IPS-11a (cell line): ENCODE measurements around the gene RSPH9.
A peak's percentile ranks its signal among the peaks of the same experiment; 100 is the strongest.
"Not testable (repeated sequence)": the region's sequence is repeated elsewhere in the genome, so short reads cannot be mapped to it uniquely, and the experiment has no call there.

Experiments used
- H3K4me3 ChIP-seq: one replicate; pipeline ENCODE4 v1.5.1; 2013; ENCODE audit warnings: low read depth, low read length, control low read depth

The RSPH9 gene

DNA sequence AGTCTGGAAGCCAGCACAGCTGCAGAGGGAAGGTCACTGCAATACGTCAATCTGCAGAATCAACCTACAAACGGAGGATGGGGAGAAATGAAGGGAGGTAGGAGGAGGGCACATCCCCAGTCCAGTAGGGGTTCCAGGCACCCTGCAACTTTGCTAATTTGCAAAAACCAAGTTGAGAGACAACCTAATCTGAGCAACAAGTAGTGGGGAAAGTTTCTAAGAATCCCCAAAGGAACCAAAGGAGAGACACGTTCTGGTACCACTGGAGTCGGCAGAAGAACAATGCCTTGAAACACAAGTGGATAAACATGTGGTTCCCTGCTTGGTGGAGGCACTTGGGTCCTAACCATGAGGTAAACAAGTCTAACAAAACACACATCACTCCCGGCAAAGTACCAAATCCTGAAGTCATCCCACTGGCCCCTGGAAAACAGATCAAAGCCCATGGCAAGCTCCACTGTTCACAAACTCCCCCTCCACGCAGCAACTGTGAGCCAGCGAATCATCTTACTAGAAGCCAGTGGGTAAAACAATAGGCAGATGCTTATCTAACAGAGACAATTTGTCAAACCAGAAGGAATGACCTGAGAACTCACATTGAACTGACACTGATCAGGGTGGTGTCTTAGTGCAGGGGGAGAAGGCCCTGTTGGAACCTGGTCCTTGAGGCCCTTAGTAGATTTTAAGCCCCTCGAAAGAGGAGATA is 38.0 kb downstream of the RSPH9 start:
- H3K4me3 ChIP-seq: no peak overlapping the region

DNA sequence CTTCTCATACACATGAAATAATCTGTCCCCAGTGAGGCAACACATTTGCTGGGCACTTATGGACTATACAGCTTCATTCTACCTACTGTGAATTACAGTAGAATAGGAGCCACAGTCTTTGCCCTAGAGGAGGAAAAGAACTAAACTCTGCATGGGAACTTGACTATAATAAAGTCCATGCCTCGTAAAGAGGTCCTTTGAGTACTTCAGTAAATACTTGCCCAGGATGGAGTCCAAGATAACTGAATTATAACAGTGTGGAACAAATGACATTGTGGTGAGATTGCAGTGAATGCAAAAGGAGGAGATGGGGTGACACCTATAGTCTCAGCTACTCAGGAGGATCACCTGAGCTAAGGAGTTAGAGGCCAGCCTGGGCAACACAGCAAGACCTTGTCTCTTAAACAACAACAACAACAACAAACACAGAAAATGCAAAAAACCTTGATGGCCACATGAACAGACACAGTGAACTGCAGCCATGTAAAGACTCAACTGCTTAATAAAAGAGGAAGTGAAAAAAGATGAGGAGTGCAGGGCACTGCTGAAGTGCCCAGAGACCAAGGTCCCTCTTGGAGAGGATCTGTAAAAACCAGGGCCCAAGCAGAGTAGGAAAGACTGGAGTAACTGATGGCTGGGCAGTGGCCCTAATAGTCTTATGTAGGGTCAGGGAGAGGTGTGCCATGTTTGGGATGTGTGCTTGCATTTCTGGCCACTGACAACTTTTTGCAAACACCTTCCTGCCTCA is 39.0 kb downstream of the RSPH9 start:
- no peak overlapping the region for H3K4me3 ChIP-seq

DNA sequence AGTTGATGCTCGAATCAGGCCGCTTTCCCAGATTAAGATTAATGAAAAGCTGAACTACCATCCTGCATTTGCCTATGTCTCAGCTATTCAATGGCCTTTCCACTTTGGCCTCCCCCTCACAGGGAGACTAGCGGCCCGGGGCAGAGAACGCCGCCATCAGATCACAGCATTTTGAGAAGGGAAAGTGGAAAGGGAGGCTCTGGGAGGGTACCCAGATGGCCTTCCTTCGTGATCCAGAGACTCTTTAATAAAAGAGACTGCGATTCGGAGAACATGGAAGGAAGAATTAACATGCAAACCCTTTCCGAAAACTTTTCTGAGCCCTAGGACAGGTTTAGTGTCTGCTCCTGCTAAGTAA is 42.2 kb downstream of the RSPH9 start:
- peak overlapping the region; percentile 83 for H3K4me3 ChIP-seq

DNA sequence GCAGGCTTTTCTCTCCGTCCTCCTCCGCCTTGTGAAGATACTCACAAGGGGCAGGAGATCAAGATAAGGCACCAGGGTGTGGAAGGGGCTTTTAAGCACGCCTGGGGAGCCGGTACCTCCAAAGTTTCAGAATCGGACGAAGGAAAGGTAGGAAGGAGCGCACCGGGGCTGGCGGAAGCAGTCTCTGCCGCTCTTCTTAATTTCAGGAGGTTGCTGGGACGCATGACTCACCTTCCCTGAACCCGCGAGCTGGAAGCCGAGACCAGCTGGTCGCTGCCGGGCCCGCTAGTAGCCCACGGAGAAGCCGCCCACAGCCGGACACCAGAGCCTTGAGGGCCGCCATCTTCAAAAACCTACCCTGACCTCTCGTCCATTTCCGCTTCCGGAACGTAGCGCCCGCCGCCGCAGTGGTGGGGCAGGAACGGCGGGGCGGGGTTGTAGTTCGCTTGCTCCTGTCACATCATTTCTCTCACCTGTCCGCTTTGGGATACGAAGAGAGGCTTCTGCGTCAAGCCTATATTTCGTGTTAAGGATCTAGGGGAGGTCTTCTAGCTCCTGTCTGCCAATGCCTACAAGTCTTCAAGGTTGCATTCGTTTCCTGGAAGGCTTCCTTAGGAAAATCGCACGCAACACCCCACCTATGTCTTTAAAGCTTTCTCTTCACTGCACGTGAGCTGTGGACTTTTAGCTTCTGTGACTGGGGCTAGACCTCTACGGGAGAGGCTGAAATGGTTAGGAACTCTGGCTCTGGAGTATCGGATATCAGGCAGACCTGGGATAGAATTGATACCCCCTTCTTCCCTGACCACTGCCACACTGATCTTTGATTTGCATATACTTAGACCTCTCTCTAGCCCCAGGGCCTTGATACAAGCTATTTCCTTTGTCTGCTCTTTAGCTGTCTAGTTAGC is 42.9 kb downstream of the RSPH9 start, which contains the start of gene MRPS18A:
MRPS18A (minus strand) TSS at position 355 of the 911 bp plus-strand sequence; CDS start at position 343, 12 bp downstream.
- H3K4me3 ChIP-seq: peak within 1 kb of the TSS; percentile 83

DNA sequence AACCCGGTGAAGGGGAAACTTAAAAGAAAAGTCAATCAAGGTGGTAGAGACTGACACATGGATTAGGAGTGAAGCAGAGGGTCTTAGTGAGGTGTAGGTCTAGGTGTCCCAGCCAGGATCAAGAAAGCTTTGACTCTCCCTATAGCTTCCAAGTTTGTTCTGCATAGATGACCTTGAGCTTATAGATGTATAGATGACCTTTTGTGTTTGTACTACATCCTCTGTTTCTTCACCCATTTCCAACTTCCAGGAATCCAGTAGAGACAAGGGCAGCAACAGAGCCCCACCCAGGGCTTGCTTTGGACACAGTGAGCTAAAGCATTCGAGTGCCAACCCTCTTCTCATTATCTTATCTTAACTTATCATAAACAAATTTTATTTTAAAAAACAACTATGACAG is 44.6 kb downstream of the RSPH9 start:
- no peak overlapping the region for H3K4me3 ChIP-seq

DNA sequence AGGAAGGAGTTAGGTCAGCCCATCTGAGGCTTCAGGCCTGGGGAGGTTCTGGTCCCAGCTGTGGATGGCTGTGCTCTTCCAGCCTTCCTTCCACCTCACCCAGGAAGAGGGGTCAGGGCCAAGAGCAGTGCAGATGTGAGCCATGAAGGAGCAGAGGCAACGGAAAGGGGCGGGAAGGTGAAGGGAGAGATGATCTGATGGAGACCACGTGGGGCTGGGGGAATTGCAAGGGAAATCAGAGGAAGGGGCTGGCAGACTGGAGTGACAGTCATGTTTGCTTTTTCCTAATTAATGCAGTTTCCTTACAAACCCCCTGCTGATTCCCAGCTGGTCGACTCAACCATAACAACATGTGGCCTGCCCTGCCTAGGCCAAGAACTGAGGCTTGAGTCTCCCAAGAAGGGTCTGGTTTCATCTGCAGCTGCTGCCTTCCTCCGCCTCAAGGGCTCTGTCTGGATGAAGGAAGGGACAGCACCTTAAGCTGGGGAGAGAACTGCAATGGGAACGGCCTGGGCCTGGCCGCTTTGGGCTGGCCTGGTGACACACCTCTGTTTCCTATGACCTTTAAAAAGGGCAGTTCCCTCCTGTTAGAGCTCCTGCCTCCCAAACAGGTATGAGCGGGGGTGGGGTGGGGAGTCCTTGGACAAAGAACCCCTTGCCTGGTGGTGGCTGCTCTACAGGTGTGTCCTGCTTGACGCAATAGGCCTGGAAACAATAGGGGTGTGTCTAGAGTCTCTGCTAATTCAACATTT is 50.6 kb downstream of the RSPH9 start:
- no peak overlapping the region for H3K4me3 ChIP-seq

DNA sequence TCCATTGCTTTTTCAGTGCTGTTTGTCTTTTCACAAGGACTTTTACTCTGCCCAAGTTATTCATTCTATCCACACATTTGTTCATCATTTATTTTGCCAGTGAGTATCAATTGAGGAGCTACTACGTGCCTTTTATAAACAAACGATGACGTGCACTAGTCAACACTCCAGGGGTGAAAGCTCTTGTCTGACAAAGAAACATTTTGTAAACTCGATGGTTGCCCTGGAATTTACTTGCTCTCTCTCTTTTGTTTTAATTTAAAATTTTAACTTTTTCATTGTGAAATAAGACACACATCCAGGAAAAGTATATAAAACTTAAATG is 51.1 kb downstream of the RSPH9 start:
- H3K4me3 ChIP-seq: no peak overlapping the region

DNA sequence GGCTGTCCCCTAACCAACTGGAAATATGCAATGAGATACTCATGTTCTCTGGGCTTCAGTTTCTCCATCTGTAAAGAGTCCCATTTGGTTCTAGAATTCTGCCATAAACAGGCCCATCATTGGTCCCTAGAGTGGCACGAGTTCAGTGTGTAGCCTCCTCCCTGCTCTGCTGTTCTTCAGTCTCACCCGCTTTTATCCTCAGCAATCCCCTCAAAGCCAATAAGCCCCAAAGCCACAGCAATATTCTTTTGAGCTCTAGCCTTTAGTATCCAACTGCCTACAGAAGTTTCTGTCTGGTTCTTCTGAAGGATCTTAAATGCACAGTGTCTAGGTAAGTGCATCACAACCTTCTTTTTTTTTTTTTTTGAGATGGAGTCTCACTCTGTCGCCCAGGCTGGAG is 52.6 kb downstream of the RSPH9 start:
- no peak overlapping the region for H3K4me3 ChIP-seq

DNA sequence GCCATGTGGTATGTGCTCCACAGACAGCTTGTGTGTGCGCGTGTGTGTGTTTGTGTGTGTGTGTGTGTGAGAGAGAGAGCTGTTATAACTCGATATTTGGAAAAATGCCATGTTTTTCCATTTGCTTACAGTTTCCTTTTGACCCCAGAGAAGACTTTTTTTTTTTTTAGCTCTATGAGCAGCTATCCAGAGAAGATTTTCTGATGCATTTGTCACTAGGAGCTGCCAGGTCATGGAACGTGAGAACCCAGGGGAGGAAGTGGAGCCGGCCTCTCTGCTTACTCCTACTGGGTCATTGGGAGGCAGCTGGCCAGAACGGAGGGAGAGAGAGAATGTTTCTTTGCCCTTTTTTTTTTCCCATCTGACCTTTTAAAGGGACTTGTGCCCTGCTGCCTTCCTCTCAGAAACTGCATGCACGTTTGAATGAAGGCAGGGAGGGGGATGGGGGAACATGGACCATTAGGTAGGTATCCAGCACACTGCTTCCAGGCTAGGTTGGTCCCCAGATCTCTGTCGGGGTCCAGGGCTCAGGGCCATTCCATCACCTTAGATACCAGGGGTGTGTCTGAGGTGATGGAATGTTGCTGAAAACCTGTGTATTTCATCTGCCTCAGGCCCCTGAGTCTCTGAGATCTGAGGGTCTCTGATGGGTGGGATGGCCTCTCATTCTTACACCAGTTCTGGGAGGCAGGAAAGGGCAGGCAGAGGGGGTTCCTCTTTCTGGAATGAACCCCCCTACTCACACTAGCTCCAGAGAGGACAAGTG is 53.9 kb downstream of the RSPH9 start:
- no peak overlapping the region for H3K4me3 ChIP-seq

DNA sequence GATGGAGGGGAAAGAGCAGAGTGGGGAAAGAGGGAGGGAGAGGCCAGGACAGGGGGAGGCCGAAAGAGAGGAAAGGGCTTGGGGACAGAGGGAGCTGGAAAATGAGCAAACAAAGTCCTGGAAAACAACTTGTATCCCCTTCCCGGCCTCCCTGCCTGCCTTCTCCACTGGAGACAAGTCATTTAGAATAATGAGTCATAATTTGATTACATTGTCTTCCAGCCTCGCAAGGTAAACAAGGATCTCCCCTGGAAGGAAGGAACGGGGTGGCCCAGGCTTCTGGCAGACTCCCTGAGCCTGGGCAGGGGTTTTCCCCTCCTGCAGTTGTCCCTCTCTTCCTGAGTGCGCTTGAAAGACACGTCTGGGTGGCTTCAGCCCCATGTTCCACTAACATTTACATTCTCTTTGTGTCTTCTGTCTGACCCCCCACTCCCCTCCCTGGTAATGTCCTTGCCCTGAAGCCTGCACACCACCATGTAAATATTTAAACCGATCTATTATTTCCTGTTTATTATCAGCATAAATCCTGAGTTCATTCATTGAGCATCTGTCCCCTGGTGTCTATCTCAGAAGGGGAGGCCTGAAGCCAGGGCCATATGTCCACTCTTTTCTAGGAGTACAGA is 54.8 kb downstream of the RSPH9 start:
- H3K4me3 ChIP-seq: no peak overlapping the region

DNA sequence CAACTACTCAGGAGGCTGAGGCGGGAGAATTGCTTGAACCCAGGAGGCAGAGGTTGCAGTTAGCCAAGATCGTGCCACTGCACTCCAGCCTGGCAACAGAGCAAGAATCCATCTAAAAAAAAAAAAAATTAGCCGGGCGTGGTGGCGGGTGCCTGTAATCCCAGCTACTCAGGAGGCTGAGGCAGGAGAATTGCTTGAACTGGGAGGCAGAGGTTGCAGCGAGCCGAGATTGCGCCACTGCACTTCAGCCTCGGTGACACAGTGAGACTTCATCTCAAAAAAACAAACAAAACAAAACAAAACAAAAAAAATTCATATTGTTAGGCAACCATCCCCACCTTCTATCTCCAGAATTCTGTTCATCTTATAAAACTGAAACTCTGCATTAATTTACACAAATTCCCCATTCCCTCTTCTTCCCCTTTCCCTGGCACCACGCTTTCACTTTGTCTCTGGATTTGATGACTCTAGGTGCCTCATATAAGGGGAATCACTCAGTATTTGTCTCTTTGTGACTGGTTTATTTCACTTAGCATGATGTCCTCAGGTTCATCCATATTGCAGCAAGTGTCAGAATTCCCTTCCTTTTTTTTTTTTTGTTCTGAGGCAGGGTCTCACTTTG is 56.2 kb downstream of the RSPH9 start:
- H3K4me3 ChIP-seq: not testable (repeated sequence)

DNA sequence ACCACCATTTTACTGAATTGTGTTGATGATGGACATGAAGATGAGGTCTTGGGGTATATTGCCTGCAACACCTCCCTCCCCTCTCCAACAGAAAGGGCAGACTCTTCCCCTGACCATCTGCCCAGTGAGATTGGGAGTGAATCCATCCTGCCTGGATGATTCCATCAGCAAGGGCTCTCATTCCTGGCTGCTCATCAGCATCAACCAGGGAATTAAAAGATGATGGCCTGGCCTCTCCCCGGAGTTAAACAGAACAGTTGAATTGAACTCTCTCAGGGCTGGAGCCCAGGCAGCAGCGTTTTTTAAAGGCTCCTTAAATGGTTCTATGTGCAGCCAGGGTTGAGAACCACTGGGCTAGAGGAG is 57.3 kb downstream of the RSPH9 start:
- no peak overlapping the region for H3K4me3 ChIP-seq

DNA sequence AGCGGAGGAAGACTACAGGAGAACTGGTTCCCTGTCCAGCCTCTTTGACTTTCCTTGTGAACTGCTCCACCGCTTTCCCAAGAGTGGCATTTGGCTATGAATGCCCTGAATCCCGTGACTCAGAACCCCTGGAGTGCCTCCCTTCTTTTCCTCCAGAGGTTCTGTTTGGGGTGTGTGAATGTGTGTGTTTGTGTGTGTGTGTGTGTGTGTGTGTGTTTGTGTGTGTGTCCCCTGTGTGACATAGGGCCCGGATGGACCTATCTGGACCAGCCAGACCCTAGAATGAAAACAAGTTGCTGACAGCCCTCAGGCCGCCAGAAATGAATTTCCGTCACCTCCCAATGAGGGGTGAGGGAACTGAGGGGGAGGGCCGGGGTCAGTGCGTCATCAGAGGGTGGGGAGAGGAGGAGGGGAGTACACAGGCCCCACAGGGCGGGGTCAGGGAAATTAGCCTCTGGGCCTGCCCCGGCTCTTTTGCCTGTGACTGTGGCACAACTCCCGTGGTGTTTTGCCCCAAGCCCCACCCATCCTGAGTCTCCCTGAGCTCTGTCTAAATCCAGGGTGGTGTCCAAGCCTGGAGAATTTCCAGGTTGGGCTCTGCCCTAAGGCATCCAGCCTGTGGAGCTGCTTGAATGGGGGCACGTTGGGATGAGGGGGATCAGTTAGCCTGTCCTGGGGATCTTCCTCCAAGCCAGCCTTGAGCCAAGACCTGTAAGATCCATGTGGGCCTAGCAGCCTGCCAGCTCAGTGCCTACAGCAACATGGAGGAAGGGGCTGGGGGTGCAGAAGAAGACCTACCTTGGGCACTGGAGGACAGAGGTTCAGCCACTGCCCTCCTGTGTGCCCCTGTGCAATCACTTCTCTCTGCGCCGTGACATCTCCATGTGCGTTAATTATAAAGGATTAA is 58.0 kb downstream of the RSPH9 start:
- no peak overlapping the region for H3K4me3 ChIP-seq

DNA sequence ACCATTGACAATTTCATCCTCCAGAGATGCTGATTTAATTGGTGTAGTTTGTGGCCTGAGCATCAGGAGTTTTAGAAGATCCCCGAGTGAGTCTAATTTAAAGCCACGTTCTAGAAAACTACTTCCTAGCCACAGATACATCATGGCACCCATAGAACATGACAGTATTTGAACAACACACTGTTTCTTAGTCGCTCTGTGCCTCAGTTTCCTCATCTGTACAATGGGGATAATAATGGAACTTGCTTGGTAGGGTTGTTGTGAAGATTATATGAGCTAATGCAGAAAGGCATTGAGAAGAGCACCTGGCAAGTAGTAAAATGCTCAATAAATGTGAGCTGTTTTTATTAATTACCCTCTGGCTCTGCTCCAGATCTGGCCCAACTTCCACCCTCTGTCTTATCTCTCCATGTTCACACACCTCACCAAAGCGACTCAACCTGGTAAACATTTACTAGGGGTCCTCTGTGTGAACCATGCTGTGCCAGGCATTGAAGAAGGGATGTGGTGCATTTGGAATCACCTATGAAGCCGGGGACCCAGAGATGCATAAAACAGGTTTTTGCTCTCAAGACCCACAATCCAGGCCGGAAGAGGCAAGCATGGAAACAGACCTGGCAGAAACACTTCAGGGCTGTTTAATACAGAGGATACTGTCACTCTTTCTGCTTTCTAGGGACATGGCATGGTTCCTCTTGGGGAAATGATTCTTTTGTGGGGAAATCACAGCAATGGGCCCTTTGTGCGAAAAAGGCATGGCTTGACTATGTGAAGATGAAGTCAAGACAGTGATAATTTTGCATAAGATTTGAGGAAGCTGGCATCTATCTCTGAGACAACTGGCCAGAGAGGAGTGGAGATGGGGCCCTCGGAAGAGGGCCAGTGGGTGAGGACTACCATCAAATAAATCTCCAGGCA is 58.9 kb downstream of the RSPH9 start:
- H3K4me3 ChIP-seq: no peak overlapping the region

DNA sequence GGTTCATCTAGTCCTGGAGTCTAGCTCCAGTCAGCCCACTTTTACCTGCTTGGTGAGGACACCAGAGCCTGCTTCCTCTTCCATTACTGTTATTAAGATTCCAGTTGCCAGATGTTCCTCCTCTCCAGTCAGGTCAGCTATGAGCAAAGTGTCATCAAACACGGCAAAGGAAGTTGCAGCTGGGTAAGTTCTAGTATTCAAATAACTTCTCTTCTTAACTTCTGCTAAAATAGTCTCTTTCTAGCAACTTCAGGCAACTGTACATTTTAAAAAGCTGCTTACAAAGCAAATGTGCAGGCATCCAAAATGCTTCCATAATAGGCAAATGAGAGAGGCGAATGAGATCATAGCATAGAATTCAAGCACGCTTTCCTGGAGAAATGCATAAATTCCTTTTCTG is 61.2 kb downstream of the RSPH9 start:
- H3K4me3 ChIP-seq: no peak overlapping the region

DNA sequence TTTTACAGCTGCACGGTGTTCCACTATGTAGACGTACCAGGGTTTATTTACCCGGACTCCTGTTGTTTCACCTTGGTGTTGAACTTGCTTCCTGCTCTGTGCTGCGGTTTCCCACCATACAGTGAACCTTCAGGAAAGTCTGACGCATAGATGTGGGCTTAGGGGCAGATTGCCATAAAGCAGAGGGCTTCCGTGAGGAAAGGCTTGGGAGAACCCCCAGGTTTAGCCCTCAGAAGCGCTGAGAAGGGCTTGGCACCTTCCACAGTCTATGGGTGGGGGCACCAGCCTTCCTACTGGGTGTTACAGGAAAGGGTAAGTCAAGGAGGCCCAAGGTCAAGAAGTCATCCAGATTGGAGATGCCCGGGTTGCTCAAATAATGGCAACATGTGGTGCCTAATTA is 62.0 kb downstream of the RSPH9 start:
- H3K4me3 ChIP-seq: no peak overlapping the region

DNA sequence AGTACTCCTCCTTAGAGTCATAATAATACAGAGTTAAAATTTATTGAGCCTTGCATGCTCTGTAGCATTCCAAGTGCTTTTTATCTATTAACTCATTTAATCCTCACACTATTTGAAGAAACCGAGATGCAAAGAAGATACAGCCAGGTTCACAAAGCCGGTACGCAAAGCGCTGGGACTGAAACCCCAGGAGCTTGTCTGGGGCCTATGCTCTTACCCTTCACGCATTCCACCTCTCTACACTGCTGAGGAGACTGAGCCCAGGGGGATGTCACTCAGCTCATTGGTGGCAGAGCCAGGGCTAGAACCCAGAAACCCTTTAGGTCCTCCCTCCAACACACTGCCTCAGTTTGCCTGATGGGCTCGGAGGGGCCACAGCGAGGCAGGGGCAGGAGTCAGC is 62.4 kb downstream of the RSPH9 start:
- no peak overlapping the region for H3K4me3 ChIP-seq
